ENCODE measurements around the gene CHMP6. TPM values are rescaled to one million over a fixed set of nuclear protein-coding genes. Genes with fewer than 3 reads are reported as not detected.

The CHMP6 gene
- 13.1 TPM for total RNA-seq
- 36.2 TPM for polyA plus RNA-seq

DNA sequence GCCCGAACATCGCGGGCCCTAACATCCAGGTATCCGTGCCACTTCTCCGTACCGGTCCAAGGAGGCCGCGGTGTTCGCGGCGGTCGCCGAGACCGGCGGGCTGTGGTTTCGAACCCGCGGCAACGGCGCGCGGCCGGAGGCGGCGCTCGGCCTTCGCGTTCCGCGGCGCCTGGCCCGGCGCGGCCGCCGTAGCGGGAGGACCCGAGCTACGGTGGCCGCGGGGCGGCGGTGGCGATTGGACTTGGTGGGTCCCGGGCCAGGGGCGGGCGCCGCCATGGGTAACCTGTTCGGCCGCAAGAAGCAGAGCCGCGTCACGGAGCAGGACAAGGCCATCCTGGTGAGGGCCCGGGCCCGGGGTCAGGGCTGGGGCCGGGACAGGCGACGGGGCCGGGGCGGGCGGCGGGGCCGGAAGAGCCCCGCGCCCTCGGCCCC lies at the start of gene CHMP6:
CHMP6 (plus strand) TSS at position 197 of the 432 bp plus-strand sequence; CDS start at position 275, 78 bp downstream.
- peaks cover 3% of the 10 kb centered on the region for H3K36me3 ChIP-seq (ENCODE audit: insufficient read depth)
- WGBS = under 1% methylated on average over 66 of the region's 66 CpGs
- H3K4me1 ChIP-seq (ENCODE audit: insufficient read depth) = no peaks in the 10 kb centered on the region
- no peak within 1 kb of the TSS for H3K27ac ChIP-seq (ENCODE audit: low read depth)
- H3K4me3 ChIP-seq (ENCODE audit: low read depth, low read length) = peak within 1 kb of the TSS; percentile 96
- DNase-seq (ENCODE audit: extremely low spot score) = no peak

GRCh38 chr17:80942423-80943345 lies 49.0 kb upstream of the CHMP6 start:
- Histone ChIP-seq H3K27ac (ENCODE audit: low read depth) (peak overlapping the region; percentile 44), H3K4me3 (ENCODE audit: low read depth, low read length) (no peak overlapping the region), H3K4me1 (ENCODE audit: insufficient read depth) (no peaks in the 10 kb centered on the region), H3K36me3 (ENCODE audit: insufficient read depth) (peaks cover 2% of the 10 kb centered on the region)
- 37% methylated on average over 38 of the region's 38 CpGs for WGBS
- DNase-seq (ENCODE audit: extremely low spot score) = peak; percentile 69

DNA sequence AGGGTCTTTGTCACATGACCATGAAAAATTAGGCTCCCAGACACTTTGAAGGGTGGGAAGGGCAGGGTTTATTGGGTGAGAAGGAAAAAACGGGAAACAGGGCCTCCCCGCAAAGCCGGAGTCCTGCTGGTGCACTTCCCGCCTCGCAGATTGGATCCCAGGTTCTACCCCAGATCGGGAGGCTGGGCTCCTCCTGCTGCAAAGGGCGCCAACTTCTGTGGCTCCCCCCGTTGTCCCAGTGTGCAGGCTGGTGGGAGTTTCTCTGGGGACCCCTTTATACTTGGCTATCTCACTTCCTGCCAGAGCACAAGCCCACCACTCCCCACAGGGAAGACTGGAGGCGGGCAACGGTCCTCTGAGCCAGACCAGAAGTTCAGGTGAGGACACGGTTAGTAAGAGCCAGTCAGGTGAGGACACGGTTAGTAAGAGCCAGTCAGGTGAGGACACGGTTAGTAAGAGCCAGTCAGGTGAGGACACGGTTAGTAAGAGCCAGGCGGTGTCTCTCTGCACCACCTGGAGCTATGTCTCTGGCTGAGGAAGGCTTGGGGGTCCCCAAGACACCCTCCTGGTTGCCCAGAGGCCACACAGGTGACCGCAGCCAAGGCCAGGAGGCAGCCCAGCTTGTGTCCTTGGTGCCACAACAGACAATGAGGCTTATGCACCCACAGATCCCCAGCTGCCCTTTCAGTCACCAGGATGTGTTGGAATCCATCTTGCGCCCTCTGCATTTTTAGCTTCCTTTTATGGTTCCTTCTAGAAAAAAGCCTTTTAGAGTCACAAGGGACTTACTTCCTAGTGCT lies 48.1 kb upstream of the CHMP6 start:
- WGBS = 89% methylated on average over 17 of the region's 17 CpGs
- peak overlapping the region; percentile 44 for H3K27ac ChIP-seq (ENCODE audit: low read depth)
- no peak overlapping the region for H3K4me3 ChIP-seq (ENCODE audit: low read depth, low read length)
- no peak for DNase-seq (ENCODE audit: extremely low spot score)
- no peaks in the 10 kb centered on the region for H3K4me1 ChIP-seq (ENCODE audit: insufficient read depth)
- peaks cover 2% of the 10 kb centered on the region for H3K36me3 ChIP-seq (ENCODE audit: insufficient read depth)

GRCh38 chr17:80944326-80944725 lies 47.3 kb upstream of the CHMP6 start:
- Histone ChIP-seq H3K4me1 (ENCODE audit: insufficient read depth) (no peaks in the 10 kb centered on the region), H3K4me3 (ENCODE audit: low read depth, low read length) (no peak overlapping the region), H3K27ac (ENCODE audit: low read depth) (no peak overlapping the region), H3K36me3 (ENCODE audit: insufficient read depth) (peaks cover 2% of the 10 kb centered on the region)
- WGBS = 70% methylated on average over 9 of the region's 9 CpGs
- no peak for DNase-seq (ENCODE audit: extremely low spot score)

DNA sequence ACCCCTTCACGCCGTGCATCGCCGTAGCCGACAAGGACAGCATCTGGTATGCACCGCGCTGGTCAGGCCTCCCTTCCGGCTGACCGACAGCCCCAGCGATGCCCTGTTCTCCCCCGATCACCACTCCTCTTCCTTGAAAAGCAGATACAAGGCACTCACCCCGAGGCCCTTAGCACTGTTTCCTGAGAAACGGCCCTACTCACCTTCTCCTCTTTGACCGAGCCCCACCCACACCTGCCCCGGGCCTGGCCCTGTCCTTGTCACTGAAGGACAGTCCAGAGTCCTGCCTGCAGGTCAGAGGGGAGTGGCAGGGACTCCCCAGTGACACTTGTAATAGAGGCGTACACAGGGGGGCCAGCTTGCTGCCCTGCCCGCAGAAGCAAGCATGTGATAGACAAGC lies 45.9 kb upstream of the CHMP6 start:
- no peak overlapping the region for H3K27ac ChIP-seq (ENCODE audit: low read depth)
- no peak for DNase-seq (ENCODE audit: extremely low spot score)
- WGBS = 98% methylated on average over 17 of the region's 17 CpGs
- H3K4me3 ChIP-seq (ENCODE audit: low read depth, low read length) = no peak overlapping the region
- peaks cover 2% of the 10 kb centered on the region for H3K36me3 ChIP-seq (ENCODE audit: insufficient read depth)
- H3K4me1 ChIP-seq (ENCODE audit: insufficient read depth) = no peaks in the 10 kb centered on the region

- DNase-seq (ENCODE audit: extremely low spot score) = no peak
- Histone ChIP-seq H3K4me3 (ENCODE audit: low read depth, low read length) (no peak overlapping the region), H3K4me1 (ENCODE audit: insufficient read depth) (no peaks in the 10 kb centered on the region), H3K36me3 (ENCODE audit: insufficient read depth) (peaks cover 2% of the 10 kb centered on the region), H3K27ac (ENCODE audit: low read depth) (no peak overlapping the region)
- 97% methylated on average over 8 of the region's 8 CpGs for WGBS
Observed at GRCh38 chr17:80946449-80946848, 45.2 kb upstream of the CHMP6 start.

GRCh38 chr17:80947200-80947940 lies 44.3 kb upstream of the CHMP6 start:
- Histone ChIP-seq H3K36me3 (ENCODE audit: insufficient read depth) (peaks cover 2% of the 10 kb centered on the region), H3K4me1 (ENCODE audit: insufficient read depth) (no peaks in the 10 kb centered on the region), H3K27ac (ENCODE audit: low read depth) (no peak overlapping the region), H3K4me3 (ENCODE audit: low read depth, low read length) (no peak overlapping the region)
- 95% methylated on average over 21 of the region's 21 CpGs for WGBS
- no peak for DNase-seq (ENCODE audit: extremely low spot score)

GRCh38 chr17:80948019-80948975 lies 43.3 kb upstream of the CHMP6 start:
- H3K27ac ChIP-seq (ENCODE audit: low read depth) = no peak overlapping the region
- no peaks in the 10 kb centered on the region for H3K4me1 ChIP-seq (ENCODE audit: insufficient read depth)
- H3K4me3 ChIP-seq (ENCODE audit: low read depth, low read length) = no peak overlapping the region
- H3K36me3 ChIP-seq (ENCODE audit: insufficient read depth) = peaks cover 2% of the 10 kb centered on the region
- DNase-seq (ENCODE audit: extremely low spot score) = no peak
- WGBS = 79% methylated on average over 48 of the region's 48 CpGs

DNA sequence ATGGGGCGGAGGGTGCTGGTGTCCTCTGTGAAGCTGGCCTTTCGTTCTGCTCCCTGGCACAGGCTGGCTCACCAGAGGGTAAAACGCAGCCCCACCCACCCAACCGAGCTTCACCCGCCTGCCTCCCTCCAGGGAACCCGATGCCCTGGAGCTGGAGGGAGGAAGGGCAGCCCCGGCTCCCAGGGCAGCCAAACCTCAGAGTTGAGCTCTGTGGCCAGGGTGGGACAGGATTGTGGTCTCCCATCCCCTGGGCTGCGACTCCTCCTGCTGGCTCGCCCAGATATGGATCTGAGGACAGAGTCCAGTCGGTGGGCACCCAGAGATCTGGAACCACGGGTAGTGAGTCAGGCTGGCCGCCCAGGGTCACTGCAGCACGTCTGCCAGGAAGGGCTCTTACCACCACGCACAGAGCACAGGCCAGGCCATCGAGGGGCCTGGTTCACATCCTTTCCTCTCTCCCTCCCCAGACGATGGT lies 42.6 kb upstream of the CHMP6 start:
- no peak overlapping the region for H3K27ac ChIP-seq (ENCODE audit: low read depth)
- 80% methylated on average over 16 of the region's 16 CpGs for WGBS
- peaks cover 2% of the 10 kb centered on the region for H3K36me3 ChIP-seq (ENCODE audit: insufficient read depth)
- H3K4me1 ChIP-seq (ENCODE audit: insufficient read depth) = no peaks in the 10 kb centered on the region
- DNase-seq (ENCODE audit: extremely low spot score) = no peak
- no peak overlapping the region for H3K4me3 ChIP-seq (ENCODE audit: low read depth, low read length)

DNA sequence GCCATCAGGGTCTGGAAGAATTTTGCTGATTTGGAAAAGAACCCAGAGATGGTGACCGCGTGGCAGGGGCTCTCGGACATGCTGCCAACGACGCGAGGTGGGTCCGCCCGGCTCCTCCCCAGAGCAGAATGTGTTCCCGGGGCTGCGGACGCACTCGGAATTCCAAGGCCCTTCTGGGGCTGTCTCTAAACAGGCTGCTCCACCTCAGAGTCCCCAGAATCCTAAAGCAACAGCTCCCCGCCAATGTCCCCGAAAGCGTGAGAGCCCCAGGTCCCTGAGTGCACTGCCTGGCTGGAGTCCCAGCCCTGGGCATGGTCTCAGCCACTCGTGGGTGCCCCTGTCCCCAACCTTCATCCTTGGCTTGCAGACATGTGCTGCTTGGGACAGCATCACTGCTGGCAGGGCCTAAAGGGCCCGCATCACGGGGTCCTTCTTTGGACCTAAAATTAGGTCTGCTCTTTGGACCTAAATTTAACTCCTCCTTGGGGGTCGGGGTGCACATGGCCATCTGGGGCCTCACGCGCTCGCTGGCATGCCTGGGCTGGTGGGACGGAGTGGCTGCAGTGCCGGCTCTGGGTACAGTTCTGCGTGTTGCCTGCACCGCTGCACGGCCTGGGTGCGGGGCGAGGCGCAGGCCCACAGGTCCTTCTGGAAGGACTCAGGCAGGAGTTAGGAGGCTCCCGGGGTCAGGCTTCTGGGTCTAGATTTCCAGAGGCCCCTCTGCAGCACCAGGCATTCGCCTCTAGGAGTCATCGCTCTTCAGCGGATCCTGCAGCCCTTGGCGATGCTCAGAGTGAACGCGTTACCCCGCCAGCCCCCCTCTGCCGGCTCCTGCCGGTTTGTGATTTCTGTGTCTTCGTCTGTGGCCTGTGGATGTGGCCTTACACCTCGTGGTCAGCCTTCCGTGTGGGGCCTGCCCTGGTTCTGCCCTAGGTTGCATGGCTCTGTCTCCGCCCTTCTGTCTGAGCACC lies 41.9 kb upstream of the CHMP6 start:
- no peak overlapping the region for H3K27ac ChIP-seq (ENCODE audit: low read depth)
- peaks cover 2% of the 10 kb centered on the region for H3K36me3 ChIP-seq (ENCODE audit: insufficient read depth)
- no peaks in the 10 kb centered on the region for H3K4me1 ChIP-seq (ENCODE audit: insufficient read depth)
- no peak overlapping the region for H3K4me3 ChIP-seq (ENCODE audit: low read depth, low read length)
- WGBS = 89% methylated on average over 44 of the region's 44 CpGs
- DNase-seq (ENCODE audit: extremely low spot score) = no peak

DNA sequence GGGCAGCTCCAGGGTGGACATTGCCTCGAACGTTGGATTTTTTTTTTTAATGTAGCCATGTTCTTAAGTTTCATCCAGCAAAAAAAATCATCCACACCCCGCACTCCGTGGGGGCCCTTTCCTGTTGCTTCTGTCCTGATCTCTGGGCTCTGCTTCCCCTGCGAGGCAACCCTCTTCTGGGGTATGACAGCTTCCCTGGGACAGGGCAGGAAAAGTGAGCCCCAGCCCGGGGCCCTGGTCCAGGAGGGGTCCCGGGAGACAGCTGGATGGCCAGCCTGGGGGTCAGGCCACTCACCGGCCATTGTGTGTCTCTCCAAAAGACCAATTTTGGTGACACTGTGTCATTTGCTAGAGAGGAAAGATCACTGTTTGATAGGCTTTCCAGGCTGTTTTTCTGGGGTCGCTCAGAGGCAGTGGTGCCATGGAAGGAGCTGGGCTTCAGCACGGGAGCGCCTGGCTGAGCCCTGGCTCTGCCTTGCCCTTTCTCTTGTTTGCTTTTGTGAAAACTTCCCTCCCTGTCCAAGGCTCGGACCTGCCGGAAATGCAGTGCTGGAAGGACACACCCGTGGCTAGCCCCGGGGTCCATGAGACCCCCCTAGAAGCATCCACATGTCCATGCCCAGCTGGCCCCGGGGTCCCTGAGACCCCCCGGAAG lies 41.0 kb upstream of the CHMP6 start:
- H3K4me3 ChIP-seq (ENCODE audit: low read depth, low read length) = no peak overlapping the region
- 91% methylated on average over 17 of the region's 17 CpGs for WGBS
- peaks cover 2% of the 10 kb centered on the region for H3K36me3 ChIP-seq (ENCODE audit: insufficient read depth)
- no peak overlapping the region for H3K27ac ChIP-seq (ENCODE audit: low read depth)
- DNase-seq (ENCODE audit: extremely low spot score) = no peak
- H3K4me1 ChIP-seq (ENCODE audit: insufficient read depth) = no peaks in the 10 kb centered on the region
